ENCODE data around the gene GJA3. TPM values are rescaled to one million over a fixed set of nuclear protein-coding genes. Genes with fewer than 3 reads are reported as not detected.

GJA3 gene
- total and polyA plus RNA-seq, 2 of the 8 experiments (the other 6 are each of a cell fraction or from before 2014, with no cell fraction given) = 0.12 to 0.60 TPM

DNA sequence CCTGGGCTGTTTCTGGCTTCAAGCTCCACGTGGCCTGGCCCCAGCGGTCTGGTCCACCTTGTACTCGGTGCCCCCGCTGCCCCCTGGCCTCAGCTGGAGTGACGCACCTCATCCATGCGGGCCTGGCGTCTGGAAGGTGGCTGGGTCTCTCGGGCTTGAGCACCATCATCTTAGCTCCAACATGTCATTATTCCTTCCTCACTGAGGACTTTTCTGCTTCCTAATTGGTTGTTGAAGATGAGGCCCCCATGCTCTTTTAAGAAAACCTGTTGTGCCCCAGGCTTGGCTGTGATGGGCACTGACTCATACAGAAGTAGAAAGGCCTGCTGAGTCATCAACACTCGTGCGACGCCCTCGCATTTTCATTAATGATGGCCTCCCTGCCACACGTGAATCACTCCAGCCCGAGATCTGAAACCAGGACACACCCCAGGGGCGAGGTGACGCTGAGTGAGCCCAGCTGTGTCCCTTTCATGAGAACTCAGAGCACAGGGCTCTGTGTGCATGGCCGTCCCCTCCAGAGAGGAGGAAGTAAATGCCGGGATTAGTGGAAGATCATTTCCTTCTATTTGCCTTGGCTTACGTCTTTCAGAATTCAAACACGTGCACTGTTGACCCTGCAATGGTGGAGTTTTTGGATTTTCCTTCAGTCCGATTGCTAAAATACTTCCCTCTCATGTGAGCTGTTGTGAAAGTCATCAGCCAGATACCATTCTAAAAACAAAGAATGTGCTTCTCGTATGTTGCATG lies 14.0 kb upstream of the GJA3 start:
- DNase-seq (ENCODE audit: low read depth in 1 of 2, low spot score in 2 of 2) = peak in 1 of 2 experiments; percentile 53
- H3K9ac ChIP-seq (replicated peaks in 1 of 4; ENCODE audit: extremely low read depth in 1 of 4, low read depth in 3 of 4, low read length in 3 of 4) = no peak overlapping the region
- no peak overlapping the region for H2BK120ac ChIP-seq (replicated peaks; ENCODE audit: low read depth, low read length)
- no peak for FAIRE-seq
- no peaks in the 10 kb centered on the region for H3K79me1 ChIP-seq (ENCODE audit: low read depth, low read length)
- CTCF ChIA-PET (ENCODE audit: partially characterized antibody) = interaction anchor here (1.4 to 1.5 kb wide), 2 partner anchors 10 to 318 kb away, joined by 3 to 5 read pairs; no protein-coding TSS in a partner anchor
- H3K9me3 ChIP-seq (ENCODE audit: insufficient read depth in 2 of 2, low read depth in 1 of 2, low read length in 1 of 2) = no peaks in the 10 kb centered on the region
- no peak overlapping the region for H3K14ac ChIP-seq (ENCODE audit: insufficient read length)
- WGBS, 2 experiments (ENCODE audit: extremely low coverage in 1 of 2, insufficient coverage in 1 of 2, insufficient read length in 1 of 2, insufficient replicate concordance in 2 of 2, low coverage in 1 of 2, low lambda C conversion rate in 2 of 2, missing lambda C conversion rate in 1 of 2) = 81% methylated on average over 20 of the region's 22 CpGs; no CpG with 5 or more reads in 1 of the 2 experiments
- H2AK5ac ChIP-seq (ENCODE audit: low read depth, low read length) = no peak overlapping the region
- POLR2A ChIA-PET (ENCODE audit: partially characterized antibody) = no interaction called here
- no peaks in the 10 kb centered on the region for H4K20me1 ChIP-seq (replicated peaks in 1 of 2; ENCODE audit: control insufficient read depth in 1 of 2, insufficient read depth in 2 of 2, low read length in 2 of 2)
- H3K23ac ChIP-seq (ENCODE audit: insufficient read length) = no peak overlapping the region
- no peak overlapping the region for H2BK15ac ChIP-seq (ENCODE audit: low read length)
- no peak overlapping the region for H3K4me2 ChIP-seq (ENCODE audit: insufficient read depth in 1 of 2, low read depth in 2 of 2, low read length in 2 of 2)
- H4K91ac ChIP-seq (replicated peaks; ENCODE audit: insufficient read length, low read length) = no peak overlapping the region
- H3K4ac ChIP-seq (replicated peaks; ENCODE audit: insufficient read length, low read depth, low read length) = no peak overlapping the region
- no peak overlapping the region for H4K8ac ChIP-seq (ENCODE audit: extremely low read depth, insufficient read depth, low read length)
- no peak overlapping the region for H2BK20ac ChIP-seq (ENCODE audit: low read length)
- H3K27ac ChIP-seq (ENCODE audit: low read depth, low read length) = no peak overlapping the region
- no peak overlapping the region for H3K4me3 ChIP-seq (ENCODE audit: extremely low read depth in 1 of 4, insufficient read depth in 2 of 4, low read depth in 3 of 4, low read length in 4 of 4)
- peaks cover 0 to 7% (median 0%) of the 10 kb centered on the region in 4 experiments; a peak in 1 of 7 replicates for H3K4me1 ChIP-seq (replicated peaks in 1 of 4; ENCODE audit: control insufficient read depth in 3 of 4, insufficient read depth in 4 of 4, low read length in 3 of 4)
- no peak overlapping the region for H3K56ac ChIP-seq (replicated peaks; ENCODE audit: insufficient read length, low read depth, low read length)
- H3K18ac ChIP-seq (ENCODE audit: extremely low read depth, low read length) = no peak overlapping the region
- H2BK5ac ChIP-seq (ENCODE audit: low read depth, low read length) = no peak overlapping the region
- TF ChIP-seq HDAC6 (IDR thresholded peaks at IDR 0.05; ENCODE audit: low read depth, low read length) = no peak
- no peak for TF ChIP-seq CHD2 (IDR thresholded peaks at IDR 0.05; ENCODE audit: low read length)
- no peak for TF ChIP-seq TCF12 (IDR thresholded peaks at IDR 0.05; ENCODE audit: low read depth, low read length)
- TF ChIP-seq GABPA (IDR thresholded peaks at IDR 0.05; ENCODE audit: borderline replicate concordance, insufficient read depth, low read length) = no peak
- TF ChIP-seq MAFK (IDR thresholded peaks at IDR 0.05; ENCODE audit: low read depth, low read length) = peak; percentile 10; the same call in 1 of the 2 replicates
- TF ChIP-seq RAD21 (IDR thresholded peaks at IDR 0.05 in 1 of 2, conservative IDR thresholded peaks at IDR 0.05 in 1 of 2; ENCODE audit: low read depth in 2 of 2, low read length in 2 of 2) = no peak
- H4K5ac ChIP-seq (ENCODE audit: insufficient read length, low read depth, low read length) = no peak overlapping the region
- no peaks in the 10 kb centered on the region for H3K36me3 ChIP-seq (ENCODE audit: control insufficient read depth in 2 of 4, insufficient read depth in 4 of 4, low read length in 3 of 4)
- H3K23me2 ChIP-seq (ENCODE audit: low read depth, low read length) = no peaks in the 10 kb centered on the region
- H2AFZ ChIP-seq (ENCODE audit: low read length) = peak overlapping the region; percentile 19; the same call in 1 of the 2 replicates
- no peak overlapping the region for H2BK12ac ChIP-seq (ENCODE audit: low read depth, low read length)
- H3K79me2 ChIP-seq (ENCODE audit: control insufficient read depth in 1 of 2, insufficient read depth in 2 of 2, low read length in 2 of 2) = no peaks in the 10 kb centered on the region
- peaks cover 0 to 3% (median 0%) of the 10 kb centered on the region in 4 experiments; a peak in 1 of 7 replicates for H3K27me3 ChIP-seq (replicated peaks in 1 of 4; ENCODE audit: control insufficient read depth in 3 of 4, extremely low read depth in 1 of 4, insufficient read depth in 3 of 4, low read length in 3 of 4)
